GM12891 (cell line): ENCODE measurements around the gene GTF2H4.

Experiments
- PAX5 ChIP-seq: IDR thresholded peaks from 2 replicates; pipeline ENCODE4 v1.6.1; 2011; ENCODE audit warnings: low read length, moderate library complexity, mild to moderate bottlenecking; ENCODE audit not compliant: insufficient read depth, severe bottlenecking
- POLR2A ChIP-seq: IDR thresholded peaks from 2 replicates; pipeline ENCODE4 v1.6.1; 2011; ENCODE audit warnings: low read depth, low read length, control low read depth
- POLR2AphosphoS5 ChIP-seq: IDR thresholded peaks from 2 replicates; pipeline ENCODE4 v1.6.1; 2011; ENCODE audit warnings: low read depth, low read length, control low read depth
- POU2F2 ChIP-seq: IDR thresholded peaks from 2 replicates; pipeline ENCODE4 v1.6.1; 2011; ENCODE audit warnings: low read depth, mild to moderate bottlenecking, control low read depth, low read length, moderate library complexity
- SPI1 ChIP-seq: IDR thresholded peaks from 2 replicates; pipeline ENCODE4 v1.6.1; 2011; ENCODE audit warnings: low read depth, low read length, control low read depth
- TAF1 ChIP-seq: IDR thresholded peaks from 2 replicates; pipeline ENCODE4 v1.6.1; 2011; ENCODE audit warnings: low read depth, low read length, control low read depth

GRCh38 chr6:30891816-30892538 lies 16.0 kb upstream of the GTF2H4 start:
- TF ChIP-seq POLR2AphosphoS5, result no peak
- no peak for TF ChIP-seq POLR2A
- no peak for TF ChIP-seq TAF1
- TF ChIP-seq SPI1, result no peak
- TF ChIP-seq POU2F2, result no peak
- TF ChIP-seq PAX5, result no peak
